ENCODE data around the gene DNM3. TPM values are rescaled to one million over a fixed set of nuclear protein-coding genes. Genes with fewer than 3 reads are reported as not detected.

The DNM3 gene
- total and polyA plus RNA-seq, 2 donors (not counting 1 experiment from before 2014, with no cell fraction given), result 1.0 to 1.3 TPM

- peaks cover 6% of the 10 kb centered on the region for H3K4me1 Mint-ChIP-seq
- H3K27me3 ChIP-seq (replicated peaks in 1 of 4; ENCODE audit: control extremely low read depth in 1 of 4, control insufficient read depth in 3 of 4, insufficient read depth in 4 of 4, low read length in 3 of 4), result no peaks in the 10 kb centered on the region
- H3K27me3 Mint-ChIP-seq, result no peaks in the 10 kb centered on the region
- no peak overlapping the region for H3K4me3 ChIP-seq (ENCODE audit: control extremely low read depth in 1 of 5, extremely low read depth in 1 of 5, insufficient read depth in 1 of 5, low read depth in 2 of 5, low read length in 4 of 5)
- no CpG with 5 or more reads among the region's 1 CpG for WGBS (ENCODE audit: insufficient coverage)
- H3K27ac ChIP-seq (ENCODE audit: low read length in 2 of 2), result no peak overlapping the region
- no peaks in the 10 kb centered on the region for H3K9me3 ChIP-seq (ENCODE audit: control extremely low read depth in 1 of 3, control insufficient read depth in 2 of 3, insufficient read depth in 1 of 3, low read length in 2 of 3)
- H3K4me2 ChIP-seq (replicated peaks; ENCODE audit: low read depth, low read length, poor library complexity, severe bottlenecking), result no peak overlapping the region
- H3K36me3 ChIP-seq (replicated peaks in 1 of 2; ENCODE audit: control extremely low read depth in 1 of 2, control insufficient read depth in 1 of 2, extremely low read depth in 1 of 2, insufficient read depth in 2 of 2, low read length in 1 of 2), result no peaks in the 10 kb centered on the region
- H3K9me3 Mint-ChIP-seq (ENCODE audit: insufficient read depth), result no peaks in the 10 kb centered on the region
- no peaks in the 10 kb centered on the region for H3K4me1 ChIP-seq (ENCODE audit: control insufficient read depth in 2 of 2, insufficient read depth in 2 of 2, low read length in 2 of 2)
- no peak overlapping the region for H3K4me3 Mint-ChIP-seq
- no peak for DNase-seq
- ChIA-PET CTCF (interaction anchor here (0.7 to 5.2 kb wide), 24 partner anchors 9 to 354 kb away, joined by 3 to 152 read pairs (median 3); partner anchors contain the start of gene PIGC), POLR2A (no interaction called here)
- no peaks in the 10 kb centered on the region for H3K79me2 ChIP-seq (ENCODE audit: control insufficient read depth, insufficient read depth, low read length)
- H3K9ac ChIP-seq (ENCODE audit: low read length), result no peak overlapping the region
- no peak overlapping the region for H3K27ac Mint-ChIP-seq
- intact Hi-C loops (cut with micrococcal nuclease), result loop anchor here (1.0 to 5.0 kb wide), 6 partner anchors 47 to 354 kb away; partner anchors contain the start of gene PIGC
- ATAC-seq (ENCODE audit: low read depth), result no peak
- TF ChIP-seq EZH2 (IDR thresholded peaks at IDR 0.05; ENCODE audit: borderline replicate concordance, insufficient read depth, low read depth, low read length, poor library complexity, severe bottlenecking) (no peak), CTCF (IDR thresholded peaks at IDR 0.05) (peak; percentile 40)
- peak overlapping the region; percentile 44 for H2AFZ ChIP-seq (ENCODE audit: insufficient read depth, low read depth, low read length, poor library complexity, severe bottlenecking)
- no peaks in the 10 kb centered on the region for H4K20me1 ChIP-seq (ENCODE audit: control insufficient read depth, insufficient read depth, low read length, poor library complexity, severe bottlenecking)
These were observed 249.2 kb downstream of the DNM3 start for GRCh38 chr1:172090511-172090817.

- DNase-seq (no peak), ATAC-seq (ENCODE audit: low read depth) (no peak)
- no peak overlapping the region for H2AFZ ChIP-seq (ENCODE audit: insufficient read depth, low read depth, low read length, poor library complexity, severe bottlenecking)
- no peaks in the 10 kb centered on the region for H3K9me3 ChIP-seq (ENCODE audit: control extremely low read depth in 1 of 3, control insufficient read depth in 2 of 3, insufficient read depth in 1 of 3, low read length in 2 of 3)
- WGBS (ENCODE audit: insufficient coverage), result no CpG with 5 or more reads among the region's 2 CpGs
- Mint-ChIP-seq H3K4me1 (no peaks in the 10 kb centered on the region), H3K27me3 (no peaks in the 10 kb centered on the region), H3K4me3 (no peak overlapping the region), H3K27ac (no peak overlapping the region), H3K9me3 (ENCODE audit: insufficient read depth) (no peaks in the 10 kb centered on the region)
- no peaks in the 10 kb centered on the region for H3K36me3 ChIP-seq (replicated peaks in 1 of 2; ENCODE audit: control extremely low read depth in 1 of 2, control insufficient read depth in 1 of 2, extremely low read depth in 1 of 2, insufficient read depth in 2 of 2, low read length in 1 of 2)
- ChIA-PET CTCF (no interaction called here), POLR2A (no interaction called here)
- TF ChIP-seq EZH2 (IDR thresholded peaks at IDR 0.05; ENCODE audit: borderline replicate concordance, insufficient read depth, low read depth, low read length, poor library complexity, severe bottlenecking) (no peak), CTCF (IDR thresholded peaks at IDR 0.05) (no peak)
- no peaks in the 10 kb centered on the region for H3K4me1 ChIP-seq (ENCODE audit: control insufficient read depth in 2 of 2, insufficient read depth in 2 of 2, low read length in 2 of 2)
- intact Hi-C loops (cut with micrococcal nuclease), result no loop called here
- H3K27ac ChIP-seq (ENCODE audit: low read length in 2 of 2), result no peak overlapping the region
- no peaks in the 10 kb centered on the region for H4K20me1 ChIP-seq (ENCODE audit: control insufficient read depth, insufficient read depth, low read length, poor library complexity, severe bottlenecking)
- H3K4me2 ChIP-seq (replicated peaks; ENCODE audit: low read depth, low read length, poor library complexity, severe bottlenecking), result no peak overlapping the region
- no peaks in the 10 kb centered on the region for H3K79me2 ChIP-seq (ENCODE audit: control insufficient read depth, insufficient read depth, low read length)
- no peaks in the 10 kb centered on the region for H3K27me3 ChIP-seq (replicated peaks in 1 of 4; ENCODE audit: control extremely low read depth in 1 of 4, control insufficient read depth in 3 of 4, insufficient read depth in 4 of 4, low read length in 3 of 4)
- no peak overlapping the region for H3K9ac ChIP-seq (ENCODE audit: low read length)
- no peak overlapping the region for H3K4me3 ChIP-seq (ENCODE audit: control extremely low read depth in 1 of 5, extremely low read depth in 1 of 5, insufficient read depth in 1 of 5, low read depth in 2 of 5, low read length in 4 of 5)
These were observed 254.5 kb downstream of the DNM3 start for GRCh38 chr1:172095846-172096245.
